ENCODE measurements around the gene NUDC. TPM values are rescaled to one million over a fixed set of nuclear protein-coding genes. Genes with fewer than 3 reads are reported as not detected.
A peak's percentile ranks its signal among the peaks of the same experiment; 100 is the strongest.

The NUDC gene
- total RNA-seq, 1 experiment from 2014 or later, result 149 TPM

GRCh38 chr1:26956321-26956720 lies 34.8 kb downstream of the NUDC start:
- H3K79me2 ChIP-seq (ENCODE audit: low read length), result peaks cover 25% of the 10 kb centered on the region
- POLR2A ChIA-PET (ENCODE audit: unreplicated experiment), result no interaction called here

DNA sequence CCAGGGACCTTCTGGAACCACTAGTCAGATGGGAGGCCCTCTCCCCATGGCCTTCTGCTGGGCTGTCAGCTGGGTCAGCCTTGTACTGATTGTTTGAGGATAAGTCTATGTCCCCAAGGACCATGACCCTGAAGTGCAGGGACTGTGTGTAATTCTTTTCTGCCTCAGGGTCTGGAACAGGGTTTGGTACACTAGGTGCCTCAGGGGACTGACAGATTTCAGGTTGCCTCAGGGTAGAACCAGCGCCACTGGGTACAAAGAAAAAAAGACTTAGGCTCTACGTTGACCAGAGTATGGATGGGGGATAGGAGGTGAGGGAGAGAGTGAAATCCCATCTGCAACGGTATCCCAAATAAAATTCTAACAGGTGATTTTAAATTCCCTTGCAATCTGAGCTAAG lies 35.8 kb downstream of the NUDC start:
- DNase-seq (no peak), ATAC-seq (no peak)
- TF ChIP-seq EZH2phosphoT487 (IDR thresholded peaks at IDR 0.05; ENCODE audit: borderline replicate concordance, low read length), result no peak
- no peak for TF ChIP-seq EZH2 (IDR thresholded peaks at IDR 0.05; ENCODE audit: low read length, unreplicated experiment)
- TF ChIP-seq CTCF (conservative IDR thresholded peaks at IDR 0.05; ENCODE audit: low read depth, low read length), result no peak
- H3F3A ChIP-seq (ENCODE audit: low read length, unreplicated experiment), result no peaks in the 10 kb centered on the region
- BruUV-seq (replicated peaks), result TSS peak; percentile 13
- H4K20me1 ChIP-seq (ENCODE audit: low read length), result no peaks in the 10 kb centered on the region
- intact Hi-C loops (cut with micrococcal nuclease), result no loop called here
- H2AFZ ChIP-seq (ENCODE audit: low read length), result no peak overlapping the region
- no peaks in the 10 kb centered on the region for H3K27me3 ChIP-seq (ENCODE audit: low read length)
- H3K9me3 ChIP-seq (ENCODE audit: low read length), result no peaks in the 10 kb centered on the region
- H3K9ac ChIP-seq (ENCODE audit: low read length), result no peak overlapping the region
- CTCF ChIA-PET, result no interaction called here
- peaks cover 25% of the 10 kb centered on the region for H3K79me2 ChIP-seq (ENCODE audit: low read length)
- H3K27ac ChIP-seq (ENCODE audit: low read length), result no peak overlapping the region
- H3K4me2 ChIP-seq (ENCODE audit: low read length), result no peak overlapping the region
- H3K9me2 ChIP-seq (replicated peaks; ENCODE audit: low read length), result no peaks in the 10 kb centered on the region
- peaks cover 4% of the 10 kb centered on the region; the same call in 1 of the 2 replicates for H3K36me3 ChIP-seq (ENCODE audit: low read depth, low read length)
- peaks cover 22% of the 10 kb centered on the region for H3K4me1 ChIP-seq (ENCODE audit: insufficient read depth, low read length)
- no peak overlapping the region for H3K4me3 ChIP-seq (ENCODE audit: low read length)
- POLR2A ChIA-PET (ENCODE audit: unreplicated experiment), result no interaction called here

More at GRCh38 chr1:26956321-26956720, 34.8 kb downstream of the NUDC start:
- Histone ChIP-seq H3K4me1 (ENCODE audit: insufficient read depth, low read length) (peaks cover 13% of the 10 kb centered on the region), H3K9me2 (replicated peaks; ENCODE audit: low read length) (no peaks in the 10 kb centered on the region), H3F3A (ENCODE audit: low read length, unreplicated experiment) (no peaks in the 10 kb centered on the region), H3K27me3 (ENCODE audit: low read length) (no peaks in the 10 kb centered on the region), H3K9ac (ENCODE audit: low read length) (no peak overlapping the region), H2AFZ (ENCODE audit: low read length) (no peak overlapping the region), H3K27ac (ENCODE audit: low read length) (no peak overlapping the region), H3K9me3 (ENCODE audit: low read length) (no peaks in the 10 kb centered on the region), H3K4me2 (ENCODE audit: low read length) (no peak overlapping the region), H3K36me3 (ENCODE audit: low read depth, low read length) (peaks cover 4% of the 10 kb centered on the region; the same call in 1 of the 2 replicates), H4K20me1 (ENCODE audit: low read length) (no peaks in the 10 kb centered on the region), H3K4me3 (ENCODE audit: low read length) (no peak overlapping the region)
- CTCF ChIA-PET, result no interaction called here
- intact Hi-C loops (cut with micrococcal nuclease), result no loop called here
- no peak for DNase-seq
- no TSS peak for BruUV-seq (replicated peaks)
- TF ChIP-seq EZH2 (IDR thresholded peaks at IDR 0.05; ENCODE audit: low read length, unreplicated experiment) (no peak), CTCF (conservative IDR thresholded peaks at IDR 0.05; ENCODE audit: low read depth, low read length) (no peak), EZH2phosphoT487 (IDR thresholded peaks at IDR 0.05; ENCODE audit: borderline replicate concordance, low read length) (no peak)
- no peak for ATAC-seq

DNA sequence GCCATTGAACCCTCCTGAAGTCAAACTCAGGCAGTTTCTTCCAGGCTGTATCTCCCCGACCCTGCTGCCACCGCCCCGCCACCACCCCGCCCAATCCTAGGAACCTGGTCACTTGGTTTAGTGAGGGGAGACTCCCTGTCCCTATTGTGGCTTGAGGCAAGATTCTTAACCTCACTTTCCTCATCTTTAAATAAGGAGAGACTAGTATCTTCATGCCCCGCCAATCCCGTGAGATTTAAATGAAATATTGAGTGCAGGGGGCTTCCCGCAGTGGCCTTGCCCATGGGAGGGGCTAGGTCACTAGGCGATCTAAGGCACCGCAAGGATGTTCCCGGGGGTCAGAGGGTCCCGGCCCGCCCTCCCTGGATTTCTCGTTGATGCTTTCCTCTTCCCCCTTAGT lies 37.7 kb downstream of the NUDC start:
- Histone ChIP-seq H3K9me2 (replicated peaks; ENCODE audit: low read length) (no peaks in the 10 kb centered on the region), H3K79me2 (ENCODE audit: low read length) (peaks cover 25% of the 10 kb centered on the region), H3K4me2 (ENCODE audit: low read length) (peak overlapping the region; percentile 80), H4K20me1 (ENCODE audit: low read length) (no peaks in the 10 kb centered on the region), H3K4me3 (ENCODE audit: low read length) (peak overlapping the region; percentile 94), H3K9ac (ENCODE audit: low read length) (peak overlapping the region; percentile 93), H3K36me3 (ENCODE audit: low read depth, low read length) (no peaks in the 10 kb centered on the region), H3K27me3 (ENCODE audit: low read length) (no peaks in the 10 kb centered on the region), H2AFZ (ENCODE audit: low read length) (peak overlapping the region; percentile 80; the same call in 1 of the 2 replicates), H3K27ac (ENCODE audit: low read length) (no peak overlapping the region), H3F3A (ENCODE audit: low read length, unreplicated experiment) (no peaks in the 10 kb centered on the region), H3K9me3 (ENCODE audit: low read length) (no peaks in the 10 kb centered on the region), H3K4me1 (ENCODE audit: insufficient read depth, low read length) (peaks cover 25% of the 10 kb centered on the region)
- intact Hi-C loops (cut with micrococcal nuclease), result no loop called here
- DNase-seq, result no peak
- ATAC-seq, result no peak
- TF ChIP-seq CTCF (conservative IDR thresholded peaks at IDR 0.05; ENCODE audit: low read depth, low read length) (no peak), EZH2phosphoT487 (IDR thresholded peaks at IDR 0.05; ENCODE audit: borderline replicate concordance, low read length) (no peak), EZH2 (IDR thresholded peaks at IDR 0.05; ENCODE audit: low read length, unreplicated experiment) (no peak)
- BruUV-seq (replicated peaks), result no TSS peak
- CTCF ChIA-PET, result no interaction called here
- POLR2A ChIA-PET (ENCODE audit: unreplicated experiment), result interaction anchor here (0.6 kb wide), 1 partner anchor 48 kb away, joined by 55 read pairs; no protein-coding TSS in a partner anchor
